GM12878 (cell line): Measurements from ENCODE around the gene BTBD9. TPM values are rescaled to one million over a fixed set of nuclear protein-coding genes. Genes with fewer than 3 reads are reported as not detected.

Experiments
- ATAC-seq: fragments of 200-7000 bp; cut with Tn5 transposase; 3 replicates; pipeline ENCODE4 v1.9.1; 2020; ENCODE audit warnings: mild to moderate bottlenecking, moderate library complexity
- BruUV-seq: library from RNA; stranded (reverse); fragments of 400-500 nt; replicated peaks from 2 replicates; lab custom pipeline; 2021; lab: Mats Ljungman, UMichigan
- CTCF ChIA-PET: fragments of 300-600 bp; sonication (Branson Sonifier 250); formaldehyde crosslinking; extraction: SDS; loops from one replicate; lab custom pipeline; 2021; ENCODE audit warnings: inconsistent platforms; lab: Yijun Ruan, JAX
- POLR2A ChIA-PET: fragments of 350-600 bp; formaldehyde crosslinking; extraction: SDS; loops from one replicate; lab custom pipeline; 2021; ENCODE audit warnings: inconsistent platforms; lab: Charles Lee
- RAD21 ChIA-PET: fragments of 300-600 bp; sonication (Branson Sonifier 250); formaldehyde crosslinking; loops from one replicate; lab custom pipeline; 2023; ENCODE audit warnings: antibody characterized with exemption; ENCODE audit not compliant: unreplicated experiment; lab: Charles Lee
- SMC1A ChIA-PET: fragments of 300-600 bp; sonication (Branson Sonifier 250); formaldehyde crosslinking; loops from one replicate; lab custom pipeline; 2023; ENCODE audit not compliant: unreplicated experiment, uncharacterized antibody; lab: Charles Lee
- DNase-seq: peaks from one replicate; pipeline ENCODE4 v3.0.0-alpha.2; 2011; ENCODE audit warnings: low read depth, low spot score
- FAIRE-seq: peaks from 3 replicates; lab custom pipeline; 2011; peaks lifted over from hg19 to GRCh38; lab: Jason Lieb, UNC
- H2AFZ ChIP-seq: 2 replicates; pipeline ENCODE4 v1.6.0; 2011; ENCODE audit warnings: low read depth, low read length, control low read depth; ENCODE audit not compliant: control insufficient read depth
- H3K27ac ChIP-seq: 2 replicates; pipeline ENCODE4 v1.5.1; 2011; ENCODE audit warnings: control low read depth; ENCODE audit not compliant: control insufficient read depth, insufficient read depth
- H3K27me3 ChIP-seq, 2 experiments: replicated peaks in 1 of 2; 2 replicates each; pipeline versions ENCODE4 v1.6.0 to v1.6.1; 2011; ENCODE audit warnings: low read length in 1 of 2; ENCODE audit not compliant: control insufficient read depth in 2 of 2, insufficient read depth in 2 of 2
- H3K36me3 ChIP-seq, 2 experiments: 2 replicates each; pipeline ENCODE4 v1.5.1; 2011; ENCODE audit warnings: low read length in 1 of 2; ENCODE audit not compliant: control insufficient read depth in 2 of 2, insufficient read depth in 2 of 2
- H3K4me1 ChIP-seq: 2 replicates; pipeline ENCODE4 v1.6.1; 2011; ENCODE audit warnings: mild to moderate bottlenecking, low read length, moderate library complexity, mixed read lengths; ENCODE audit not compliant: control insufficient read depth, insufficient read depth
- H3K4me2 ChIP-seq: 2 replicates; pipeline ENCODE4 v1.6.0; 2011; ENCODE audit warnings: control low read depth; ENCODE audit not compliant: control insufficient read depth, insufficient read depth
- H3K4me3 ChIP-seq: fragments of 200-600 bp; sonication (generic); 2 replicates; pipeline ENCODE4 v1.5.1; 2016
- H3K79me2 ChIP-seq: 2 replicates; pipeline ENCODE4 v1.6.0; 2011; ENCODE audit warnings: low read length; ENCODE audit not compliant: control insufficient read depth, insufficient read depth
- H3K9ac ChIP-seq: 2 replicates; pipeline ENCODE4 v1.8.0; 2011; ENCODE audit warnings: low read length, control low read depth, mixed read lengths; ENCODE audit not compliant: control insufficient read depth, insufficient read depth
- H3K9me3 ChIP-seq: replicated peaks from 3 replicates; pipeline ENCODE4 v1.5.1; 2011; ENCODE audit warnings: mild to moderate bottlenecking, low read length; ENCODE audit not compliant: control insufficient read depth, insufficient read depth
- H4K20me1 ChIP-seq: 2 replicates; pipeline ENCODE4 v1.6.0; 2011; ENCODE audit not compliant: control insufficient read depth, insufficient read depth
- ATF3 ChIP-seq: IDR thresholded peaks from 2 replicates; pipeline ENCODE4 v1.6.1; 2011; ENCODE audit warnings: low read depth, mild to moderate bottlenecking, low read length, moderate library complexity, borderline replicate concordance; ENCODE audit errors: extremely low read depth
- ATF7 ChIP-seq: fragments of 450-650 bp; IDR thresholded peaks from 2 replicates; pipeline ENCODE4 v1.6.1; 2016; ENCODE audit warnings: low read depth, mild to moderate bottlenecking
- BRCA1 ChIP-seq: IDR thresholded peaks from 2 replicates; pipeline ENCODE4 v1.6.1; 2011; ENCODE audit warnings: low read depth, low read length, improper control_type of control experiment
- CBX5 ChIP-seq: sonication (generic); IDR thresholded peaks from 2 replicates; pipeline ENCODE4 v1.6.1; 2016; ENCODE audit warnings: low read depth, moderate library complexity, mild to moderate bottlenecking, inconsistent platforms
- HCFC1 ChIP-seq: fragments of 150-350 bp; IDR thresholded peaks from 2 replicates; pipeline ENCODE4 v1.6.1; 2014; ENCODE audit warnings: low read length
- JUNB ChIP-seq: IDR thresholded peaks from 2 replicates; pipeline ENCODE4 v1.6.1; 2016; ENCODE audit warnings: antibody characterized with exemption, mild to moderate bottlenecking
- NBN ChIP-seq: fragments of 450-650 bp; IDR thresholded peaks from 2 replicates; pipeline ENCODE4 v1.6.1; 2016
- NRF1 ChIP-seq: conservative IDR thresholded peaks from 2 replicates; pipeline ENCODE4 v1.6.1; 2011; ENCODE audit warnings: mild to moderate bottlenecking, low read depth, low read length, improper control_type of control experiment
- POLR2A ChIP-seq: IDR thresholded peaks from 2 replicates; pipeline ENCODE4 v1.6.1; 2011; ENCODE audit warnings: low read depth, mild to moderate bottlenecking, low read length
- POU2F2 ChIP-seq: IDR thresholded peaks from 3 replicates; pipeline ENCODE4 v1.6.1; 2011; ENCODE audit warnings: low read depth, mild to moderate bottlenecking, low read length, borderline replicate concordance
- SKIL ChIP-seq: fragments of 450-650 bp; IDR thresholded peaks from 2 replicates; pipeline ENCODE4 v1.6.1; 2017; ENCODE audit warnings: mild to moderate bottlenecking, low read depth, inconsistent platforms; ENCODE audit not compliant: poor library complexity, severe bottlenecking
- SUZ12 ChIP-seq: fragments of 200-600 bp; sonication (generic); IDR thresholded peaks from one replicate; pipeline ENCODE4 v1.6.1; 2018; ENCODE audit warnings: antibody characterized with exemption, mild to moderate bottlenecking; ENCODE audit not compliant: unreplicated experiment
- TCF12 ChIP-seq: IDR thresholded peaks from 2 replicates; pipeline ENCODE4 v1.6.1; 2011; ENCODE audit warnings: low read depth, mild to moderate bottlenecking, low read length
- ZNF24 ChIP-seq: fragments of 450-650 bp; IDR thresholded peaks from 2 replicates; pipeline ENCODE4 v1.6.1; 2017; ENCODE audit warnings: antibody characterized with exemption, mild to moderate bottlenecking
- WGBS: methylation state at CpG from one replicate; pipeline ENCODE4 v1.1.6; 2016; ENCODE audit warnings: low lambda C conversion rate; ENCODE audit not compliant: insufficient replicate concordance, insufficient coverage; ENCODE audit errors: missing lambda C conversion rate; 5-methylcytosine and 5-hydroxymethylcytosine counted together
- in situ Hi-C: fragments of 300-500 bp; cut with MboI; formaldehyde crosslinking; loops from 9 replicates; pipeline ENCODE4 v1.14.3; 2018; ENCODE audit warnings: mixed read lengths
- intact Hi-C: fragments of 100-400 bp; cut with micrococcal nuclease; formaldehyde crosslinking; loops from one replicate; pipeline ENCODE4 v1.14.2; 2022; ENCODE audit not compliant: unreplicated experiment
- polyA plus RNA-seq, 11 experiments: library from polyadenylated mRNA; depleted of rRNA in 4 of 11; unstranded in 6 of 11; stranded (reverse) in 5 of 11; fragments of >200 nt; fragmentation: Nextera tagmentation in 4 of 11; fragmentation: Illumina TruSeq in 1 of 11; extraction: Ambion mirVana in 4 of 11; extraction: Trizol in 1 of 11; gene quantifications; 1 replicate in 1 of 11; 2 replicates in 10 of 11; pipeline versions ENCODE4 v1.2.1 to v1.2.3, GENCODE V29; 2011 to 2016; ENCODE audit warnings: inconsistent platforms in 2 of 11, missing spikeins in 2 of 11, low read depth in 1 of 11
- total RNA-seq, 4 experiments: library from RNA; depleted of rRNA in 3 of 4; stranded (reverse); fragments of >200 nt in 3 of 4; fragmentation: Illumina TruSeq in 1 of 4; extraction: Trizol in 1 of 4; gene quantifications; 2 replicates each; pipeline versions ENCODE4 v1.2.1 to v1.2.3, GENCODE V29; 2013 to 2021

BTBD9 gene
- total and polyA plus RNA-seq, 10 of the 15 experiments (the other 5 are each of a cell fraction or from before 2014, with no cell fraction given): 0.22 to 8.6 (median 4.6) TPM

GRCh38 chr6:38248500-38249234, 391.1 kb downstream of the BTBD9 start (continued):
- TF ChIP-seq SUZ12 (no peak), CBX5 (no peak)

DNA sequence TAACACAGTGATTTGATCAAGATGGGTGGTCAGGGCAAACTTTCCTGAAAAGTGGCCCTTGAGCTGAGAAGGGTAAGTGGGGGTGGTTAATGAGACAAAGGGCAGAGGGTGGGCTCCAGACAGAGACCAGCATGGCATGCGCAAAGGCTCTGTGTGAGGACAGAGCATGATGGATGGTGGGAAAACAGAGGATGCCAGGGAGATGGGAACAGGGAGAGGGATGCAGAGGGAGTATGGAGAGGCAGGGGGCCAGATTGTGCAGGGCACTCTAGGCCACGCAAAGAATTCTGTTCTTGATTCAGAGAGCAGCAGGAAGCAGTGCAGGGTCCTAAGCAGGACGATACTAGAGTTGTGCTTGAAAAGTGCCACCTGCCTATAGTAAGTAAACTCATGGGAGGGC, 394.4 kb downstream of the BTBD9 start:
- Histone ChIP-seq H3K36me3 (no peaks in the 10 kb centered on the region), H3K4me2 (no peak overlapping the region), H3K4me1 (no peaks in the 10 kb centered on the region; the same call in 1 of the 2 replicates), H2AFZ (no peak overlapping the region), H4K20me1 (no peaks in the 10 kb centered on the region), H3K9me3 (no peaks in the 10 kb centered on the region), H3K9ac (no peak overlapping the region), H3K79me2 (no peaks in the 10 kb centered on the region), H3K27ac (no peak overlapping the region), H3K4me3 (no peak overlapping the region), H3K27me3 (no peaks in the 10 kb centered on the region)
- no peak for ATAC-seq
- intact Hi-C loops (no loop called here), in situ Hi-C loops (no loop called here)
- ChIA-PET SMC1A (interaction anchor here (1.1 kb wide), 1 partner anchor 11 kb away, joined by 3 read pairs; no protein-coding TSS in a partner anchor), CTCF (no interaction called here), POLR2A (interaction anchor here (0.6 kb wide), 1 partner anchor 891 kb away, joined by 4 read pairs; no protein-coding TSS in a partner anchor), RAD21 (no interaction called here)
- FAIRE-seq: no peak
- WGBS: 55% methylated on average over 3 of the region's 3 CpGs
- no peak for TF ChIP-seq ATF7
- no TSS peak for BruUV-seq
- DNase-seq: no peak

DNA sequence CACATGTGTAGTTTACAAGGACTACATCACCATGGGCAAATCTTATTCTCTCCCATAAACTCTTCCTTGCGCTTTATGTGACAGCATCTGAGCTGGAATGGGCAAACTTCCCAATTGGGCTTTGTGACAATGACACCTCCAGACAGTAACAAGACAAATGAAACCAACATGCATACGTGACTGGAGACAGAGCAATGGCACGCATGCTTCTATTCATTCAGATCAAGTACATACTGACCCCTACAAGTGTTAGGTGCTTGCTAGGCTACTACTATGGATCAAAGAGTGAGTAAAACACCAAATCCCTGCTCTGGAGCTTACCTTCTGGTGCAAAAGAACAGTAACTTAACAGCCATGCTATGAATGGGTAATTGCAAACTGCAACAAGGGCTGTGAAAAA, 394.9 kb downstream of the BTBD9 start:
- H3K4me1 ChIP-seq: peaks cover 3% of the 10 kb centered on the region
- ChIA-PET CTCF (no interaction called here), SMC1A (interaction anchor here (1.1 kb wide), 1 partner anchor 11 kb away, joined by 3 read pairs; no protein-coding TSS in a partner anchor)
- ATAC-seq: no peak
- no peak overlapping the region for H3K4me3 ChIP-seq
- no peak overlapping the region for H3K27ac ChIP-seq
- 98% methylated on average over 3 of the region's 3 CpGs for WGBS
- no peaks in the 10 kb centered on the region for H3K79me2 ChIP-seq
- no peaks in the 10 kb centered on the region for H3K36me3 ChIP-seq
- no peak overlapping the region for H3K9ac ChIP-seq
- intact Hi-C loops (no loop called here), in situ Hi-C loops (no loop called here)
- no peaks in the 10 kb centered on the region for H4K20me1 ChIP-seq
- no TSS peak for BruUV-seq
- TF ChIP-seq NBN (no peak), TCF12 (no peak), ZNF24 (no peak), SKIL (no peak), HCFC1 (no peak), POLR2A (no peak), BRCA1 (no peak), JUNB (no peak), ATF3 (no peak), NRF1 (no peak), POU2F2 (no peak)
- TF ChIP-seq, all 136 proteins: peak for 0
- H3K27me3 ChIP-seq: no peaks in the 10 kb centered on the region
- ChIA-PET POLR2A (interaction anchor here (0.6 kb wide), 1 partner anchor 891 kb away, joined by 4 read pairs; no protein-coding TSS in a partner anchor), RAD21 (no interaction called here)
- no peak overlapping the region for H3K4me2 ChIP-seq
- no peak overlapping the region for H2AFZ ChIP-seq
- DNase-seq (no peak), FAIRE-seq (no peak)
- H3K9me3 ChIP-seq: no peaks in the 10 kb centered on the region
